ENCODE measurements around the gene HFM1. TPM values are rescaled to one million over a fixed set of nuclear protein-coding genes. Genes with fewer than 3 reads are reported as not detected.
"Not testable (repeated sequence)": the region's sequence is repeated elsewhere in the genome, so short reads cannot be mapped to it uniquely, and the experiment has no call there.

HFM1 gene
- total RNA-seq: under 1 TPM in 1 of 3 donors, not detected in 2; 0.86 TPM
- 0.11 TPM for total RNA-seq (2013)

GRCh38 chr1:91404151-91405012 lies at the start of gene HFM1:
Gene HFM1, minus strand, starts transcription at chr1:91404837. Its CDS starts 3,755 bp downstream, at chr1:91401082.
- Mint-ChIP-seq H3K36me3 (no peaks in the 10 kb centered on the region), H3K4me3 (peak within 1 kb of the TSS; percentile 85), H3K27ac (peak within 1 kb of the TSS in 1 of 2 donors; percentile 64), H3K4me1 (peaks cover 5 to 6% of the 10 kb centered on the region in 2 donors), H3K9me3 (no peaks in the 10 kb centered on the region), H3K27me3 (ENCODE audit: low read depth in 2 of 2) (peaks cover 18 to 56% of the 10 kb centered on the region in 2 donors)
- H3K4me1 ChIP-seq (ENCODE audit: control insufficient read depth, insufficient read depth, low read length): peaks cover 9% of the 10 kb centered on the region
- intact Hi-C loops (cut with micrococcal nuclease): no loop called here
- no peaks in the 10 kb centered on the region for H3K36me3 ChIP-seq (ENCODE audit: control insufficient read depth, insufficient read depth, low read length)
- H3K27me3 ChIP-seq (ENCODE audit: control insufficient read depth, insufficient read depth, low read length): peaks cover 17% of the 10 kb centered on the region
- WGBS (ENCODE audit: insufficient coverage): 2% methylated on average over 69 of the region's 69 CpGs
- DNase-seq (peak; percentile 50 to 69), ATAC-seq (peak; percentile 89 to 97 (median 97))
- TF ChIP-seq CTCF (IDR thresholded peaks at IDR 0.05): no peak
- H3K4me3 ChIP-seq (ENCODE audit: low read length): peak within 1 kb of the TSS; percentile 36
- no peaks in the 10 kb centered on the region for H3K9me3 ChIP-seq (ENCODE audit: control insufficient read depth, insufficient read depth, low read length)
- no peak within 1 kb of the TSS for H3K27ac ChIP-seq (ENCODE audit: low read length)

- H3K27ac ChIP-seq (ENCODE audit: low read length): no peak overlapping the region
- no peak for TF ChIP-seq CTCF (IDR thresholded peaks at IDR 0.05)
- Mint-ChIP-seq H3K27ac (no peak overlapping the region), H3K4me3 (no peak overlapping the region), H3K27me3 (ENCODE audit: low read depth in 2 of 2) (peaks cover 3 to 7% of the 10 kb centered on the region in 2 donors), H3K4me1 (no peaks in the 10 kb centered on the region), H3K9me3 (no peaks in the 10 kb centered on the region), H3K36me3 (no peaks in the 10 kb centered on the region)
- H3K4me1 ChIP-seq (ENCODE audit: control insufficient read depth, insufficient read depth, low read length): no peaks in the 10 kb centered on the region
- no peak overlapping the region for H3K4me3 ChIP-seq (ENCODE audit: low read length)
- intact Hi-C loops (cut with micrococcal nuclease): no loop called here
- ATAC-seq (no peak), DNase-seq (no peak)
- 83% methylated on average over 1 of the region's 2 CpGs for WGBS (ENCODE audit: insufficient coverage)
- no peaks in the 10 kb centered on the region for H3K36me3 ChIP-seq (ENCODE audit: control insufficient read depth, insufficient read depth, low read length)
- peaks cover 2% of the 10 kb centered on the region for H3K27me3 ChIP-seq (ENCODE audit: control insufficient read depth, insufficient read depth, low read length)
- no peaks in the 10 kb centered on the region for H3K9me3 ChIP-seq (ENCODE audit: control insufficient read depth, insufficient read depth, low read length)
Measured at GRCh38 chr1:91454136-91454535, 49.5 kb upstream of the HFM1 start.

- DNase-seq: no peak
- no peaks in the 10 kb centered on the region for H3K4me1 Mint-ChIP-seq
Measured at GRCh38 chr1:91450260-91450659, 45.6 kb upstream of the HFM1 start.

GRCh38 chr1:91447782-91448181 lies 43.1 kb upstream of the HFM1 start:
- H3K36me3 ChIP-seq (ENCODE audit: control insufficient read depth, insufficient read depth, low read length); H3K27ac ChIP-seq (ENCODE audit: low read length); ATAC-seq; H3K4me3 Mint-ChIP-seq; H3K27ac Mint-ChIP-seq; H3K4me1 Mint-ChIP-seq; H3K4me3 ChIP-seq (ENCODE audit: low read length); DNase-seq; H3K9me3 Mint-ChIP-seq; H3K27me3 ChIP-seq (ENCODE audit: control insufficient read depth, insufficient read depth, low read length); H3K36me3 Mint-ChIP-seq; intact Hi-C loops (cut with micrococcal nuclease); H3K4me1 ChIP-seq (ENCODE audit: control insufficient read depth, insufficient read depth, low read length); H3K9me3 ChIP-seq (ENCODE audit: control insufficient read depth, insufficient read depth, low read length): not testable (repeated sequence)
- 100% methylated on average over 1 of the region's 2 CpGs for WGBS (ENCODE audit: insufficient coverage)
- peaks cover 10 to 13% of the 10 kb centered on the region in 2 donors for H3K27me3 Mint-ChIP-seq (ENCODE audit: low read depth in 2 of 2)

More at GRCh38 chr1:91450260-91450659, 45.6 kb upstream of the HFM1 start:
- Mint-ChIP-seq H3K9me3 (no peaks in the 10 kb centered on the region), H3K36me3 (no peaks in the 10 kb centered on the region), H3K4me3 (no peak overlapping the region), H3K27ac (no peak overlapping the region), H3K27me3 (ENCODE audit: low read depth in 2 of 2) (peaks cover 3 to 7% of the 10 kb centered on the region in 2 donors)
- H3K4me3 ChIP-seq (ENCODE audit: low read length): no peak overlapping the region
- no peaks in the 10 kb centered on the region for H3K4me1 ChIP-seq (ENCODE audit: control insufficient read depth, insufficient read depth, low read length)
- H3K27ac ChIP-seq (ENCODE audit: low read length): no peak overlapping the region
- WGBS (ENCODE audit: insufficient coverage): 100% methylated on average over 1 of the region's 2 CpGs
- no peaks in the 10 kb centered on the region for H3K36me3 ChIP-seq (ENCODE audit: control insufficient read depth, insufficient read depth, low read length)
- H3K9me3 ChIP-seq (ENCODE audit: control insufficient read depth, insufficient read depth, low read length): no peaks in the 10 kb centered on the region
- intact Hi-C loops (cut with micrococcal nuclease): no loop called here
- peaks cover 2% of the 10 kb centered on the region for H3K27me3 ChIP-seq (ENCODE audit: control insufficient read depth, insufficient read depth, low read length)
- no peak for TF ChIP-seq CTCF (IDR thresholded peaks at IDR 0.05)
- no peak for ATAC-seq

GRCh38 chr1:91441980-91442379 lies 37.3 kb upstream of the HFM1 start:
- H3K9me3 ChIP-seq (ENCODE audit: control insufficient read depth, insufficient read depth, low read length); H3K4me1 ChIP-seq (ENCODE audit: control insufficient read depth, insufficient read depth, low read length); H3K27ac ChIP-seq (ENCODE audit: low read length); intact Hi-C loops (cut with micrococcal nuclease); H3K27me3 ChIP-seq (ENCODE audit: control insufficient read depth, insufficient read depth, low read length); H3K4me3 Mint-ChIP-seq; H3K27ac Mint-ChIP-seq; DNase-seq; ATAC-seq; H3K4me1 Mint-ChIP-seq; H3K4me3 ChIP-seq (ENCODE audit: low read length); H3K36me3 Mint-ChIP-seq; H3K9me3 Mint-ChIP-seq; H3K36me3 ChIP-seq (ENCODE audit: control insufficient read depth, insufficient read depth, low read length): not testable (repeated sequence)
- H3K27me3 Mint-ChIP-seq (ENCODE audit: low read depth in 2 of 2): peaks cover 28 to 37% of the 10 kb centered on the region in 2 donors
- 98% methylated on average over 5 of the region's 5 CpGs for WGBS (ENCODE audit: insufficient coverage)
